Panc1 (cell line): ENCODE data around the gene ANKRD23. TPM values are rescaled to one million over a fixed set of nuclear protein-coding genes. Genes with fewer than 3 reads are reported as not detected.

ENCODE experiments used
- ATAC-seq: fragments of 200-7000 bp; cut with Tn5 transposase; 2 replicates; pipeline ENCODE4 v1.9.1; 2020; ENCODE audit warnings: mild to moderate bottlenecking, moderate library complexity
- BruUV-seq: library from RNA; stranded (reverse); fragments of 400-500 nt; replicated peaks from 2 replicates; lab custom pipeline; 2021; lab: Mats Ljungman, UMichigan
- CTCF ChIA-PET: fragments of 300-600 bp; sonication (Branson Sonifier 250); formaldehyde crosslinking; loops from one replicate; lab custom pipeline; 2022; ENCODE audit warnings: antibody characterized with exemption; lab: Charles Lee
- POLR2A ChIA-PET: fragments of 300-600 bp; sonication (Branson Sonifier 250); formaldehyde crosslinking; loops from one replicate; lab custom pipeline; 2022; ENCODE audit warnings: antibody characterized with exemption; lab: Charles Lee
- DNase-seq: peaks from one replicate; pipeline ENCODE4 v3.0.0-alpha.2; 2010; ENCODE audit warnings: low read depth, low spot score
- H3K27ac ChIP-seq: 2 replicates; pipeline ENCODE4 v1.5.1; 2011; ENCODE audit warnings: mild to moderate bottlenecking, low read length, inconsistent platforms
- H3K27me3 ChIP-seq: fragments of 200-500 bp; sonication (Bioruptor generic); 2 replicates; pipeline ENCODE4 v1.6.0; 2014; ENCODE audit warnings: low read length, inconsistent platforms; ENCODE audit not compliant: control insufficient read depth, insufficient read depth
- H3K36me3 ChIP-seq: fragments of 200-500 bp; sonication (Bioruptor generic); 2 replicates; pipeline ENCODE4 v1.5.1; 2014; ENCODE audit warnings: inconsistent platforms, mild to moderate bottlenecking, low read length, moderate library complexity; ENCODE audit not compliant: control insufficient read depth, insufficient read depth
- H3K4me1 ChIP-seq: 2 replicates; pipeline ENCODE4 v1.5.1; 2011; ENCODE audit warnings: inconsistent platforms, mild to moderate bottlenecking, low read length, moderate library complexity; ENCODE audit not compliant: control insufficient read depth, insufficient read depth
- H3K4me3 ChIP-seq, 2 experiments: 2 replicates each; pipeline ENCODE4 v1.5.1; 2011 to 2012; ENCODE audit warnings: low read depth in 2 of 2, low read length in 2 of 2, mild to moderate bottlenecking in 2 of 2, inconsistent platforms in 1 of 2, moderate library complexity in 1 of 2
- H3K9me3 ChIP-seq: fragments of 200-500 bp; sonication (Bioruptor generic); 2 replicates; pipeline ENCODE4 v1.5.1; 2014; ENCODE audit warnings: low read depth, mild to moderate bottlenecking, inconsistent platforms, low read length, moderate library complexity; ENCODE audit not compliant: control insufficient read depth, insufficient read depth
- CTCF ChIP-seq: fragments of 450-650 bp; IDR thresholded peaks from 2 replicates; pipeline ENCODE4 v1.5.1; 2017; ENCODE audit warnings: mild to moderate bottlenecking
- POLR2AphosphoS5 ChIP-seq: IDR thresholded peaks from 2 replicates; pipeline ENCODE4 v1.6.1; 2012; ENCODE audit warnings: mild to moderate bottlenecking, low read depth, low read length, moderate library complexity
- SIN3A ChIP-seq: IDR thresholded peaks from 2 replicates; pipeline ENCODE4 v1.6.1; 2012; ENCODE audit warnings: low read depth, mild to moderate bottlenecking, low read length, moderate library complexity, borderline replicate concordance; ENCODE audit not compliant: insufficient read depth
- TCF7L2 ChIP-seq: IDR thresholded peaks from 2 replicates; pipeline ENCODE4 v1.6.1; 2011; ENCODE audit warnings: mild to moderate bottlenecking, low read depth, low read length, inconsistent platforms
- in situ Hi-C: cut with HindIII; loops from 2 replicates; pipeline ENCODE4 v1.10.0; 2016; ENCODE audit warnings: low sequenced_read_pairs, low pct_unique_long_range_greater_than_20kb
- intact Hi-C: fragments of 100-400 bp; cut with micrococcal nuclease; formaldehyde crosslinking; loops from one replicate; pipeline ENCODE4 v1.10.0; 2022; ENCODE audit not compliant: unreplicated experiment
- total RNA-seq: library from RNA; stranded (reverse); gene quantifications from one replicate; pipeline ENCODE4 v1.2.1, GENCODE V29; 2021; ENCODE audit not compliant: unreplicated experiment
- TF ChIP-seq, protein P1 (sequence below), 2 experiments: IDR thresholded peaks; 2 replicates each; pipeline ENCODE4 v1.6.1; 2011 to 2012; ENCODE audit warnings: low read depth in 2 of 2, control low read depth in 1 of 2, low read length in 1 of 2, mild to moderate bottlenecking in 1 of 2, moderate library complexity in 1 of 2; ENCODE audit not compliant: insufficient read depth in 1 of 2

ANKRD23 gene
- total RNA-seq, 1 experiment from 2014 or later = 3.2 TPM

DNA sequence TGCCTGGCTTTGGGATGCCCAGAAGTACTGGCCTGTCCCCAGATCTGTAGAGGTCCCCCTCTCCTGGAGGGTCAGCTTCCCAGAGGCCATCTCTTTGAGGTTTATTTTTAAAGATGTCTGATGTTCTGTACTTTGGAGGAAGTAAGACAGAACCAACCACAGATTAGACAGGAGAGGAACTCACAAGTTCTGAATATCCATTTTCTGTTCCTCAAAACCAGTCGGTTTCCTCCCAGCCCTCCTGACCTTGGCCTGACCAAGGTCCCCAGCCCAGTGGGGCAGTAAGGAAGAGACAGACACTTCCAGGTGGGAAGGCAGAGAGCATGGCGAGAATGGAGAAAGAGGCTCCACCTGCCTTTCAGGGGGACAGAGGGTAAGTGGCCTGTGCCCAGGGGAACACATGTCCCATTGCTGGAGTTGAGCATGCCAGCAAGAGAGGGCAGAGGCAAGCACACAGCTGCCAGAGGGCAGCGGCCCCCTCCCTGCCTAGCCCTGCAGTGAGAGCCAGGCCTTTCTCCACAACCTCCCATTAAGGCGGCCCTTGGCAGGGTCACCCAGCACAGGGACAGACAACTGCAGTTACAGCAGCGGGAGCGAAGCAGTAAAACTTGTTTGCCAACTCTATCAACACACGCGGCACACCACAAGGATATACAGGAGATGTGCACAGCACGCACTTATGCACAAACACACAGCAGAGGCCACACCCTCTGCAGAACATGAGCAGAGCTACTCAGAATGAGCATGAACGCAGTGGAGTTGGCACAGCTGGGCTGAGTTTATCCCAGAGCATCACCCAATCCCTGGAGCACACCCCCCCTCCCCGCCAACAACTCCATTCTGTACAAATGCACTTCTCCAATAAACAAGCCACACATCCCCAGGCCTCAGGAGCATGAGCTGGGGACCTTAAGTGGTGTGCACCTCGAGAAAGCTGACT, 44.5 kb upstream of the ANKRD23 start:
- H3K27me3 ChIP-seq = no peaks in the 10 kb centered on the region
- H3K36me3 ChIP-seq = no peaks in the 10 kb centered on the region
- H3K4me3 ChIP-seq = no peak overlapping the region
- TF ChIP-seq, protein P1, sequence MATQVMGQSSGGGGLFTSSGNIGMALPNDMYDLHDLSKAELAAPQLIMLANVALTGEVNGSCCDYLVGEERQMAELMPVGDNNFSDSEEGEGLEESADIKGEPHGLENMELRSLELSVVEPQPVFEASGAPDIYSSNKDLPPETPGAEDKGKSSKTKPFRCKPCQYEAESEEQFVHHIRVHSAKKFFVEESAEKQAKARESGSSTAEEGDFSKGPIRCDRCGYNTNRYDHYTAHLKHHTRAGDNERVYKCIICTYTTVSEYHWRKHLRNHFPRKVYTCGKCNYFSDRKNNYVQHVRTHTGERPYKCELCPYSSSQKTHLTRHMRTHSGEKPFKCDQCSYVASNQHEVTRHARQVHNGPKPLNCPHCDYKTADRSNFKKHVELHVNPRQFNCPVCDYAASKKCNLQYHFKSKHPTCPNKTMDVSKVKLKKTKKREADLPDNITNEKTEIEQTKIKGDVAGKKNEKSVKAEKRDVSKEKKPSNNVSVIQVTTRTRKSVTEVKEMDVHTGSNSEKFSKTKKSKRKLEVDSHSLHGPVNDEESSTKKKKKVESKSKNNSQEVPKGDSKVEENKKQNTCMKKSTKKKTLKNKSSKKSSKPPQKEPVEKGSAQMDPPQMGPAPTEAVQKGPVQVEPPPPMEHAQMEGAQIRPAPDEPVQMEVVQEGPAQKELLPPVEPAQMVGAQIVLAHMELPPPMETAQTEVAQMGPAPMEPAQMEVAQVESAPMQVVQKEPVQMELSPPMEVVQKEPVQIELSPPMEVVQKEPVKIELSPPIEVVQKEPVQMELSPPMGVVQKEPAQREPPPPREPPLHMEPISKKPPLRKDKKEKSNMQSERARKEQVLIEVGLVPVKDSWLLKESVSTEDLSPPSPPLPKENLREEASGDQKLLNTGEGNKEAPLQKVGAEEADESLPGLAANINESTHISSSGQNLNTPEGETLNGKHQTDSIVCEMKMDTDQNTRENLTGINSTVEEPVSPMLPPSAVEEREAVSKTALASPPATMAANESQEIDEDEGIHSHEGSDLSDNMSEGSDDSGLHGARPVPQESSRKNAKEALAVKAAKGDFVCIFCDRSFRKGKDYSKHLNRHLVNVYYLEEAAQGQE (IDR thresholded peaks at IDR 0.05; ENCODE audit: insufficient read depth in 1 of 2, low read depth in 2 of 2, low read length in 1 of 2) = no peak
- TF ChIP-seq TCF7L2 (no peak), SIN3A (no peak), CTCF (no peak), POLR2AphosphoS5 (no peak)
- ChIA-PET CTCF (no interaction called here), POLR2A (no interaction called here)
- no peaks in the 10 kb centered on the region for H3K9me3 ChIP-seq
- in situ Hi-C loops = no loop called here
- DNase-seq (no peak), ATAC-seq (no peak)
- no peak overlapping the region for H3K27ac ChIP-seq
- BruUV-seq = no TSS peak
- intact Hi-C loops = no loop called here
- H3K4me1 ChIP-seq = no peaks in the 10 kb centered on the region; the same call in 1 of the 2 replicates

DNA sequence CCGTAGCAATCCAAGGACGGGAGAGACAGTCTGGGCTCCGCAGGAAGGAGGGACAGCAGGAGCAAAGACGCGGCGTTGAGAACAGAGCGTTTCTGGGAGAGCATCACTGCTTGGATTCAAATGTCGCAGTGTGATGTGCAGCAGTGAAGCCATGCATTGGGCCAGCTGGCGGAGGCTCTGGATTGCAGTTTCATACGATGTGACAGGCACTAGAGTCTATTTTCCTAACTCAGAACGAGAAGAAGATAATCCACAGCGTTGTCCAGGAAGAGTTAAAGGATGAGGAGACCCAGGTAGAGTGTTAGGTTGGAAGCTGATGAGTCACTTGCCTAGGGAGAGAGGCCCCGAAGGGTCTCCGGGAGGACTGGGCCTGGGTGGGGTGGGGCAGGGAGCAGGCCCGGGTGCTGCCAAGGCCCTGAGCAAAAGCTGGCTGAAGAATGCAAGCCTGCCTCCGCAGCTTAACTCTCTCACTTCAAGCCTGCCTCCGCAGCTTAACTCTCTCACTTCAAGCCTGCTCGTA, 43.7 kb upstream of the ANKRD23 start:
- Histone ChIP-seq H3K4me1 (no peaks in the 10 kb centered on the region; the same call in 1 of the 2 replicates), H3K4me3 (no peak overlapping the region), H3K27ac (no peak overlapping the region), H3K27me3 (no peaks in the 10 kb centered on the region), H3K36me3 (no peaks in the 10 kb centered on the region), H3K9me3 (no peaks in the 10 kb centered on the region)
- intact Hi-C loops = no loop called here
- BruUV-seq = no TSS peak
- DNase-seq (no peak), ATAC-seq (no peak)
- ChIA-PET CTCF (no interaction called here), POLR2A (no interaction called here)
- in situ Hi-C loops = no loop called here
- no peak for TF ChIP-seq CTCF
- TF ChIP-seq, protein P1 (IDR thresholded peaks at IDR 0.05; ENCODE audit: insufficient read depth in 1 of 2, low read depth in 2 of 2, low read length in 1 of 2) = no peak
